Measurements from ENCODE around the gene FGF21.

- TF ChIP-seq CTCF (IDR thresholded peaks at IDR 0.05), result no peak
- TF ChIP-seq EP300 (IDR thresholded peaks at IDR 0.05), result no peak
- no peak for TF ChIP-seq POLR2A (IDR thresholded peaks at IDR 0.05)
Observed at GRCh38 chr19:48793271-48793670, 37.9 kb downstream of the FGF21 start.
